Suprapubic skin (tissue), 4 donors: Measurements from ENCODE around the gene CADPS.

Source experiments
- POLR2A ChIP-seq, 2 donors: fragments of 450-650 bp; IDR thresholded peaks; one replicate each; pipeline ENCODE4 v1.6.1; 2017; ENCODE audit warnings: antibody characterized with exemption in 2 of 2, mild to moderate bottlenecking in 2 of 2, moderate library complexity in 2 of 2
- POLR2AphosphoS5 ChIP-seq, 3 donors: sonication (generic); formaldehyde crosslinking; IDR thresholded peaks; one replicate each; pipeline ENCODE4 v1.6.1; 2017; ENCODE audit warnings: antibody characterized with exemption in 3 of 3
- TF ChIP-seq, protein P1 (sequence below), 2 donors: fragments of 200-600 bp in 1 of 2; fragments of 450-650 bp in 1 of 2; sonication (generic) in 1 of 2; IDR thresholded peaks; one replicate each; pipeline ENCODE4 v1.5.1; 2016 to 2019; ENCODE audit warnings: antibody characterized with exemption in 2 of 2, mild to moderate bottlenecking in 1 of 2, moderate library complexity in 1 of 2

GRCh38 chr3:62453448-62453847 lies 421.8 kb downstream of the CADPS start:
- TF ChIP-seq POLR2A (IDR thresholded peaks at IDR 0.05) (no peak), POLR2AphosphoS5 (IDR thresholded peaks at IDR 0.05) (no peak)
- TF ChIP-seq, protein P1, sequence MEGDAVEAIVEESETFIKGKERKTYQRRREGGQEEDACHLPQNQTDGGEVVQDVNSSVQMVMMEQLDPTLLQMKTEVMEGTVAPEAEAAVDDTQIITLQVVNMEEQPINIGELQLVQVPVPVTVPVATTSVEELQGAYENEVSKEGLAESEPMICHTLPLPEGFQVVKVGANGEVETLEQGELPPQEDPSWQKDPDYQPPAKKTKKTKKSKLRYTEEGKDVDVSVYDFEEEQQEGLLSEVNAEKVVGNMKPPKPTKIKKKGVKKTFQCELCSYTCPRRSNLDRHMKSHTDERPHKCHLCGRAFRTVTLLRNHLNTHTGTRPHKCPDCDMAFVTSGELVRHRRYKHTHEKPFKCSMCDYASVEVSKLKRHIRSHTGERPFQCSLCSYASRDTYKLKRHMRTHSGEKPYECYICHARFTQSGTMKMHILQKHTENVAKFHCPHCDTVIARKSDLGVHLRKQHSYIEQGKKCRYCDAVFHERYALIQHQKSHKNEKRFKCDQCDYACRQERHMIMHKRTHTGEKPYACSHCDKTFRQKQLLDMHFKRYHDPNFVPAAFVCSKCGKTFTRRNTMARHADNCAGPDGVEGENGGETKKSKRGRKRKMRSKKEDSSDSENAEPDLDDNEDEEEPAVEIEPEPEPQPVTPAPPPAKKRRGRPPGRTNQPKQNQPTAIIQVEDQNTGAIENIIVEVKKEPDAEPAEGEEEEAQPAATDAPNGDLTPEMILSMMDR (IDR thresholded peaks at IDR 0.05), result no peak
